Epithelial cell of prostate (primary cell): ENCODE results near the gene CDH20.

Source experiments
- DNase-seq: peaks from one replicate; pipeline ENCODE4 v3.0.0-alpha.2; 2011; ENCODE audit warnings: low read depth, low spot score
- H3K27ac ChIP-seq: fragments of 450-650 bp; 2 replicates; pipeline ENCODE4 v1.5.1; 2017; ENCODE audit warnings: mild to moderate bottlenecking

Gene CDH20

DNA sequence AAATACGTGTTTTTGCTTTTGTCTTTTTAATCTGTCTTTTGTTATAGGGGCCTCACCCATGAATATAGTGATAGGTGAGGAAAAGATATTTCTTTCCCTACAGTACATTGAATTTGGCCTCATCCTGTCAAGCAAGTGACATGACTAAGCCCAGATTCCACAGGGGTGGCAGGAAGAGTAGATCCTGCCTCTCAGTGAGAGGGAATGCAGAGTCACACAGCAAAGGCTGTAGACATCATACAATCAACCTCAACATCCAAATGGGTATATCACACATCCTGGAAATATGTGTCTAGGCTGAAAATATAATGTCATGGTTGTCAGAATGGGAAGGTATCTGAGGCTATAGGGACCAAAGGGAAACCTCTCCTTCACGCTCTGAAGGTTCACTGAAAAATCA is 269.6 kb downstream of the CDH20 start:
- DNase-seq: no peak
- peak overlapping the region; percentile 35 for H3K27ac ChIP-seq
